ENCODE data around the gene RAET1E. TPM values are rescaled to one million over a fixed set of nuclear protein-coding genes. Genes with fewer than 3 reads are reported as not detected.
"Not testable (repeated sequence)": the region's sequence is repeated elsewhere in the genome, so short reads cannot be mapped to it uniquely, and the experiment has no call there.

Gene RAET1E
- total RNA-seq, 1 donor from 2014 or later = 0.19 TPM

DNA sequence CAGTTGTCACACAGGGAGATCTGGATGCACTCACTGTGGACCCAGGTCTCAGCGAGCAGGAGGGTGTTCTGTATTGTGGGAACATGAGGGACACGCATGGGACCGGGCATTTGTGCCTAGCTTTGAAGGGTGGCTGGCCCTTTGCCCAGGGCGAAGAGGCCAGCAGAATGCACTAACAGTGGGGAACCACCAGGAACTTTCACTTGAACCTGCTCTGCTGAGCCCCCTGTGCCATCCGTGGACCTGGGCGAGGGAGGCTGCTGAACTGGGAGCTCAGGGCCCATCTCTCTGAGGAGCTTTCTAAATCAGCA, 42.7 kb upstream of the RAET1E start:
- intact Hi-C loops (cut with micrococcal nuclease) = no loop called here
- H3K9me3 ChIP-seq (replicated peaks) = no peaks in the 10 kb centered on the region

GRCh38 chr6:149939909-149940671, 42.2 kb upstream of the RAET1E start:
- intact Hi-C loops (cut with micrococcal nuclease) = no loop called here
- no peak for TF ChIP-seq CTCF (IDR thresholded peaks at IDR 0.05; ENCODE audit: borderline replicate concordance)
- H3K36me3 ChIP-seq = no peaks in the 10 kb centered on the region
- no peak overlapping the region for H3K27ac ChIP-seq (replicated peaks)
- DNase-seq = no peak
- H3K4me3 ChIP-seq = no peak overlapping the region
- H3K27me3 ChIP-seq (ENCODE audit: low read depth) = peaks cover 72% of the 10 kb centered on the region
- H3K4me1 ChIP-seq = peaks cover 29% of the 10 kb centered on the region
- no peaks in the 10 kb centered on the region for H3K9me3 ChIP-seq (replicated peaks)

More for the DNA sequence above, 42.7 kb upstream of the RAET1E start:
- Histone ChIP-seq H3K36me3 (no peaks in the 10 kb centered on the region), H3K4me3 (no peak overlapping the region), H3K4me1 (peaks cover 29% of the 10 kb centered on the region), H3K27ac (replicated peaks) (no peak overlapping the region), H3K27me3 (ENCODE audit: low read depth) (peaks cover 66% of the 10 kb centered on the region)
- no peak for TF ChIP-seq CTCF (IDR thresholded peaks at IDR 0.05; ENCODE audit: borderline replicate concordance)
- DNase-seq = no peak

GRCh38 chr6:149939356-149939648, 41.4 kb upstream of the RAET1E start:
- Histone ChIP-seq H3K36me3 (no peaks in the 10 kb centered on the region), H3K27me3 (ENCODE audit: low read depth) (peaks cover 80% of the 10 kb centered on the region), H3K27ac (replicated peaks) (no peak overlapping the region), H3K4me1 (peaks cover 29% of the 10 kb centered on the region), H3K4me3 (no peak overlapping the region), H3K9me3 (replicated peaks) (no peaks in the 10 kb centered on the region)
- intact Hi-C loops (cut with micrococcal nuclease) = no loop called here
- no peak for TF ChIP-seq CTCF (IDR thresholded peaks at IDR 0.05; ENCODE audit: borderline replicate concordance)
- no peak for DNase-seq

DNA sequence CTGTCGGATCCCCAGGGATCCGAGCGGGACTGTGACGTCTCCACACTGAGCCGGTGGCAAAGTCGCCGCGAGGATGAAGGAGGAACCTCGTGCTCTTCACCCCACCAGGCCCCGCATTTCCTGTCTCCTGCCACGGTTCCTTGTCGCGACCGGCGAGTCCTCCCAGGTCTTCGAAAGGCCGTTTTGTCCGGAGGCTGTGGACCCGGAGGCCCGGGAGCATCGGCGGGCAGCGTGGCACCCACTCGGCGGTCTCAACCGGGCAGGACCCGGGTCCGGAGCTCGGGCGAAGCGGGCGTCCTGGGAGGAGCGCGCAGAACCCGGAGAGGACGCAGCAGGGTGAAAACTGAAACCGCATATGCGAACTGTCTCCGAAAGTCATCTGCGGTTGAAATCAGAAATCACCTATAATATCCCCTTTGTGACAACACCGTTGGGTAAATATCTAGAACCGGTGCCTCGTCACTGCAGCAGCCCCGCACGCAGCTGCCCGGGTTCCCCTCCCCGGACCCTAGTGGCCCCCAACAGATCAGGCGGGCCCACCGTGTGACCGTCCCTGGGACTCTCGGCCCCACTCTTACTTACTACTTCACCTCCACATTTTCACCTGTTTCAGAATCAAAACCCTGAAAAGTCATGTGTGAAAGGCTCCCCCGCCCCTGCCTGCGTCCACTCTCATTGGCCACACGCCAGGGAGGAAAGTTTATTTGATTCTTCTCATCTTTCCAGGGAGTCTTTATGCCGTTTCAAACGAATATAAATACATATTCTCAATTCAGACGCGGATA, 40.9 kb upstream of the RAET1E start:
- no peak for DNase-seq
- Histone ChIP-seq H3K36me3 (no peaks in the 10 kb centered on the region), H3K27me3 (ENCODE audit: low read depth) (peaks cover 83% of the 10 kb centered on the region), H3K4me1 (peaks cover 29% of the 10 kb centered on the region), H3K9me3 (replicated peaks) (no peaks in the 10 kb centered on the region), H3K4me3 (peak overlapping the region; percentile 64), H3K27ac (replicated peaks) (no peak overlapping the region)
- intact Hi-C loops (cut with micrococcal nuclease) = no loop called here
- TF ChIP-seq CTCF (IDR thresholded peaks at IDR 0.05; ENCODE audit: borderline replicate concordance) = no peak

GRCh38 chr6:149938013-149938570, 40.2 kb upstream of the RAET1E start:
- H3K27ac ChIP-seq (replicated peaks); DNase-seq; intact Hi-C loops (cut with micrococcal nuclease); H3K9me3 ChIP-seq (replicated peaks); H3K36me3 ChIP-seq: not testable (repeated sequence)
- Histone ChIP-seq H3K27me3 (ENCODE audit: low read depth) (peaks cover 90% of the 10 kb centered on the region), H3K4me3 (peak overlapping the region; percentile 64), H3K4me1 (peaks cover 29% of the 10 kb centered on the region)

- Histone ChIP-seq H3K27me3 (ENCODE audit: low read depth) (peaks cover 96% of the 10 kb centered on the region), H3K9me3 (replicated peaks) (no peaks in the 10 kb centered on the region), H3K36me3 (no peaks in the 10 kb centered on the region), H3K4me3 (no peak overlapping the region), H3K27ac (replicated peaks) (no peak overlapping the region), H3K4me1 (peaks cover 21% of the 10 kb centered on the region)
- intact Hi-C loops (cut with micrococcal nuclease) = no loop called here
- no peak for TF ChIP-seq CTCF (IDR thresholded peaks at IDR 0.05; ENCODE audit: borderline replicate concordance)
- no peak for DNase-seq
Observed at GRCh38 chr6:149936743-149937142, 38.8 kb upstream of the RAET1E start.
